K562 (cell line): ENCODE results near the gene QRFP. TPM values are rescaled to one million over a fixed set of nuclear protein-coding genes. Genes with fewer than 3 reads are reported as not detected.

Experiments used
- ATAC-seq: fragments of 200-7000 bp; cut with Tn5 transposase; 3 replicates; pipeline ENCODE4 v1.9.1; 2020; ENCODE audit warnings: moderate library complexity
- BruUV-seq: library from RNA; stranded (reverse); fragments of 400-500 nt; replicated peaks from 2 replicates; lab custom pipeline; 2021; lab: Mats Ljungman, UMichigan
- CTCF ChIA-PET: fragments of 300-600 bp; formaldehyde crosslinking; extraction: SDS; loops from one replicate; lab custom pipeline; 2021; ENCODE audit warnings: low intra/inter-chr PET ratio; lab: Yijun Ruan, JAX
- POLR2A ChIA-PET: fragments of 300-600, 350-650 bp; sonication (Branson Sonifier 250); formaldehyde crosslinking; extraction: SDS; loops from one replicate; lab custom pipeline; 2021; ENCODE audit warnings: antibody characterized with exemption, inconsistent platforms; lab: Yijun Ruan, JAX
- DNase-seq, 4 experiments: peaks; one replicate each; pipeline versions ENCODE4 v3.0.0 to v3.0.0-alpha.2; 2011 to 2018; ENCODE audit warnings: low spot score in 3 of 4, mixed read lengths in 3 of 4; ENCODE audit errors: extremely low read depth in 1 of 4
- FAIRE-seq: peaks from 2 replicates; lab custom pipeline; 2011; peaks lifted over from hg19 to GRCh38; lab: Jason Lieb, UNC
- H2AFZ ChIP-seq: 2 replicates; pipeline ENCODE4 v1.6.0; 2011; ENCODE audit warnings: low read depth, low read length, control low read depth, inconsistent platforms
- H3K27ac ChIP-seq: fragments of 200-600 bp; 3 replicates; pipeline ENCODE4 v1.8.0; 2011; ENCODE audit warnings: low read depth, mild to moderate bottlenecking, control low read depth, inconsistent platforms, low read length, moderate library complexity, mixed read lengths; ENCODE audit errors: extremely low read depth
- H3K27me3 ChIP-seq, 2 experiments: fragments of 300-600 bp in 1 of 2; 2 replicates in 1 of 2; 3 replicates in 1 of 2; pipeline versions ENCODE4 v1.6.0 to v1.8.0; 2011; ENCODE audit warnings: inconsistent platforms in 2 of 2, low read length in 2 of 2, mild to moderate bottlenecking in 1 of 2, mixed read lengths in 1 of 2, moderate library complexity in 1 of 2; ENCODE audit not compliant: control insufficient read depth in 2 of 2, insufficient read depth in 2 of 2
- H3K36me3 ChIP-seq: fragments of 300-600 bp; 3 replicates; pipeline ENCODE4 v1.8.0; 2011; ENCODE audit warnings: mild to moderate bottlenecking, low read length, inconsistent platforms; ENCODE audit not compliant: control insufficient read depth, insufficient read depth
- H3K4me1 ChIP-seq, 2 experiments: fragments of 200-600 bp in 1 of 2; replicated peaks in 1 of 2; 2 replicates in 1 of 2; 3 replicates in 1 of 2; pipeline versions ENCODE4 v1.5.1 to v1.8.0; 2011; ENCODE audit warnings: inconsistent platforms in 2 of 2, low read length in 2 of 2, mild to moderate bottlenecking in 1 of 2, mixed read lengths in 1 of 2, moderate library complexity in 1 of 2; ENCODE audit not compliant: control insufficient read depth in 2 of 2, insufficient read depth in 2 of 2
- H3K4me2 ChIP-seq: 2 replicates; pipeline ENCODE4 v1.6.1; 2011; ENCODE audit warnings: low read length, control low read depth, inconsistent platforms, mixed read lengths; ENCODE audit not compliant: insufficient read depth
- H3K4me3 ChIP-seq: fragments of 200-600 bp; sonication (generic), shearing (Covaris generic); 2 replicates; pipeline ENCODE4 v1.5.1; 2016; ENCODE audit warnings: control low read depth, inconsistent platforms
- H3K79me2 ChIP-seq: fragments of 200-600 bp; 3 replicates; pipeline ENCODE4 v1.8.0; 2011; ENCODE audit warnings: low read length, inconsistent platforms; ENCODE audit not compliant: control insufficient read depth, insufficient read depth
- H3K9ac ChIP-seq, 2 experiments: 2 replicates each; pipeline versions ENCODE4 v1.6.0 to v1.6.1; 2011; ENCODE audit warnings: low read depth in 2 of 2, low read length in 2 of 2, control low read depth in 1 of 2, inconsistent platforms in 1 of 2, mild to moderate bottlenecking in 1 of 2, mixed read lengths in 1 of 2; ENCODE audit not compliant: insufficient read depth in 1 of 2
- H3K9me1 ChIP-seq: one replicate; pipeline ENCODE4 v1.6.0; 2011; ENCODE audit warnings: inconsistent platforms, mild to moderate bottlenecking, low read length, moderate library complexity; ENCODE audit not compliant: control insufficient read depth, insufficient read depth
- H3K9me3 ChIP-seq: replicated peaks from 2 replicates; pipeline ENCODE4 v1.5.1; 2011; ENCODE audit warnings: low read depth, low read length, inconsistent platforms; ENCODE audit not compliant: control insufficient read depth, insufficient read depth
- H4K20me1 ChIP-seq: replicated peaks from 2 replicates; pipeline ENCODE4 v1.6.1; 2011; ENCODE audit warnings: low read length, inconsistent platforms, mixed read lengths; ENCODE audit not compliant: control insufficient read depth, insufficient read depth
- CHD2 ChIP-seq: IDR thresholded peaks from 2 replicates; pipeline ENCODE4 v1.6.1; 2011; ENCODE audit warnings: low read depth, low read length
- CREM ChIP-seq: IDR thresholded peaks from 2 replicates; pipeline ENCODE4 v1.6.1; 2014; ENCODE audit warnings: antibody characterized with exemption, low read depth
- CTBP1 ChIP-seq: fragments of 450-650 bp; IDR thresholded peaks from 2 replicates; pipeline ENCODE4 v1.6.1; 2016; ENCODE audit warnings: borderline replicate concordance
- E2F1 ChIP-seq: sonication (generic); formaldehyde crosslinking; IDR thresholded peaks from 2 replicates; pipeline ENCODE4 v1.8.1; 2023; ENCODE audit warnings: mild to moderate bottlenecking, missing genetic modification reagents, moderate library complexity
- GMEB1 ChIP-seq: fragments of 250-450 bp; sonication (Bioruptor Pico); IDR thresholded peaks from 2 replicates; pipeline ENCODE4 v1.4.0; 2020; ENCODE audit warnings: mild to moderate bottlenecking
- HNRNPK ChIP-seq: fragments of 200-400 bp; formaldehyde crosslinking; IDR thresholded peaks from one replicate; pipeline ENCODE4 v1.6.1; 2018; ENCODE audit warnings: mild to moderate bottlenecking, low read depth, low read length; ENCODE audit not compliant: poor library complexity, severe bottlenecking
- KAT2B ChIP-seq: IDR thresholded peaks from one replicate; pipeline ENCODE4 v1.6.1; 2012; ENCODE audit warnings: low read depth, mild to moderate bottlenecking, control low read depth, inconsistent platforms, low read length, moderate library complexity
- NELFE ChIP-seq: IDR thresholded peaks from 2 replicates; pipeline ENCODE4 v1.6.1; 2011; ENCODE audit warnings: mild to moderate bottlenecking; ENCODE audit not compliant: insufficient read depth, insufficient read length
- POLR3G ChIP-seq: IDR thresholded peaks from 2 replicates; pipeline ENCODE4 v1.6.1; 2011; ENCODE audit not compliant: insufficient read length, insufficient replicate concordance; ENCODE audit errors: extremely low read depth
- RCOR1 ChIP-seq, 2 experiments: IDR thresholded peaks; 2 replicates each; pipeline ENCODE4 v1.6.1; 2012; ENCODE audit warnings: low read depth in 2 of 2, low read length in 2 of 2, borderline replicate concordance in 1 of 2, improper control_type of control experiment in 1 of 2
- SNIP1 ChIP-seq: fragments of 450-650 bp; IDR thresholded peaks from 2 replicates; pipeline ENCODE4 v1.7.1; 2017; ENCODE audit warnings: low read depth, mild to moderate bottlenecking
- SRSF9 ChIP-seq: fragments of 200-400 bp; formaldehyde crosslinking; IDR thresholded peaks from 2 replicates; pipeline ENCODE4 v1.6.1; 2017; ENCODE audit warnings: low read depth, low read length, borderline replicate concordance
- STAT6 ChIP-seq: sonication (generic); formaldehyde crosslinking; IDR thresholded peaks from 2 replicates; pipeline ENCODE4 v1.8.1; 2023; ENCODE audit warnings: mild to moderate bottlenecking, missing genetic modification reagents
- TAL1 ChIP-seq: fragments of 450-650 bp; IDR thresholded peaks from 2 replicates; pipeline ENCODE4 v1.6.1; 2016; ENCODE audit warnings: mild to moderate bottlenecking
- TGIF2 ChIP-seq: sonication (generic); formaldehyde crosslinking; IDR thresholded peaks from 2 replicates; pipeline ENCODE4 v1.8.1; 2022; ENCODE audit warnings: mild to moderate bottlenecking, missing genetic modification reagents, moderate library complexity
- TSC22D4 ChIP-seq: fragments of 450-650 bp; IDR thresholded peaks from 2 replicates; pipeline ENCODE4 v1.6.1; 2016; ENCODE audit warnings: missing genetic modification characterization, missing biosample characterization, control low read depth
- ZFP30 ChIP-seq: fragments of 250-450 bp; sonication (Bioruptor Pico); IDR thresholded peaks from 2 replicates; pipeline ENCODE4 v1.8.0; 2022; ENCODE audit warnings: moderate library complexity, mild to moderate bottlenecking, inconsistent platforms, borderline replicate concordance
- WGBS: fragments of 100-300 bp; shearing (Covaris generic); methylation state at CpG from one replicate; pipeline ENCODE4 v1.1.6; 2016; ENCODE audit warnings: low coverage, mixed read lengths; ENCODE audit not compliant: insufficient coverage; ENCODE audit errors: missing lambda C conversion rate; 5-methylcytosine and 5-hydroxymethylcytosine counted together
- in situ Hi-C: fragments of 300-500 bp; cut with MboI; formaldehyde crosslinking; loops from 4 replicates; pipeline ENCODE4 v1.15.0; 2018; ENCODE audit warnings: inconsistent platforms, mixed read lengths
- intact Hi-C: fragments of 100-400 bp; cut with micrococcal nuclease; formaldehyde crosslinking; loops from 2 replicates; pipeline ENCODE4 v1.14.2; 2022
- polyA plus RNA-seq, 8 experiments: library from polyadenylated mRNA; depleted of rRNA in 4 of 8; stranded (reverse) in 5 of 8; unstranded in 3 of 8; fragments of >200 nt; fragmentation: Nextera tagmentation in 2 of 8; fragmentation: Illumina TruSeq in 1 of 8; extraction: Ambion mirVana in 2 of 8; extraction: Trizol in 1 of 8; gene quantifications; 2 replicates each; pipeline versions ENCODE4 v1.2.1 to v1.2.3, GENCODE V29; 2011 to 2014; ENCODE audit warnings: inconsistent platforms in 1 of 8, missing spikeins in 1 of 8
- total RNA-seq, 7 experiments: library from RNA; depleted of rRNA in 6 of 7; stranded (reverse); fragments of >200 nt in 6 of 7; fragmentation: Illumina TruSeq in 2 of 7; extraction: Trizol in 2 of 7; gene quantifications; 2 replicates each; pipeline versions ENCODE4 v1.2.1 to v1.2.3, GENCODE V29; 2011 to 2021; ENCODE audit warnings: low replicate concordance in 1 of 7

Gene QRFP
- total and polyA plus RNA-seq, 9 of the 15 experiments (the other 6 are each of a cell fraction or from before 2014, with no cell fraction given) = not detected

GRCh38 chr9:130908146-130908877 lies 11.7 kb upstream of the QRFP start:
- DNase-seq (peak in 3 of 4 experiments; percentile 64 to 66 (median 65)), FAIRE-seq (no peak), ATAC-seq (0 out of 3 replicates have a peak, but pooled peaks have one; percentile 4)
- H3K4me1 ChIP-seq = peaks cover 0 to 49% of the 10 kb centered on the region in 2 experiments; a peak in 2 of 5 replicates
- BruUV-seq = no TSS peak
- H3K9ac ChIP-seq = peak overlapping the region in 1 of 2 experiments; percentile 0; a peak in 1 of 4 replicates
- 2% methylated on average over 22 of the region's 22 CpGs for WGBS
- no peaks in the 10 kb centered on the region for H3K36me3 ChIP-seq
- H3K27ac ChIP-seq = no peak overlapping the region
- H2AFZ ChIP-seq = no peak overlapping the region
- ChIA-PET POLR2A (interaction anchor here (0.5 to 25.7 kb wide), 13 partner anchors 8 to 225 kb away, joined by 3 to 582 read pairs (median 3); partner anchors contain the start of gene QRFP), CTCF (no interaction called here)
- H3K4me2 ChIP-seq = no peak overlapping the region
- H3K4me3 ChIP-seq = no peak overlapping the region
- intact Hi-C loops (no loop called here), in situ Hi-C loops (no loop called here)
- H4K20me1 ChIP-seq = peaks cover 67% of the 10 kb centered on the region
- H3K79me2 ChIP-seq = no peaks in the 10 kb centered on the region
- H3K9me3 ChIP-seq = no peaks in the 10 kb centered on the region
- peaks cover 14% of the 10 kb centered on the region for H3K9me1 ChIP-seq
- H3K27me3 ChIP-seq = peaks cover 83 to 87% of the 10 kb centered on the region in 2 experiments
- 0 out of 2 replicates have a peak, but pooled peaks have one; percentile 12 for TF ChIP-seq CHD2
- TF ChIP-seq GMEB1 (CRISPR knock-in tag) = no peak
- 0 out of 4 replicates have a peak, but pooled peaks of 1 of the 2 experiments have one; percentile 20 for TF ChIP-seq RCOR1 (IDR thresholded peaks at IDR 0.05; ENCODE audit: borderline replicate concordance in 1 of 2, low read depth in 2 of 2, low read length in 2 of 2)
- no peak for TF ChIP-seq CREM
- no peak for TF ChIP-seq SRSF9
- no peak for TF ChIP-seq TAL1
- TF ChIP-seq TSC22D4 = no peak
- TF ChIP-seq SNIP1 = no peak
- no peak for TF ChIP-seq POLR3G
- no peak; the same call in 1 of the 2 replicates for TF ChIP-seq E2F1 (CRISPR knock-in tag)
- no peak for TF ChIP-seq CTBP1
- TF ChIP-seq ZFP30 (CRISPR knock-in tag) = no peak
- no peak for TF ChIP-seq STAT6
- no peak for TF ChIP-seq NELFE
- no peak for TF ChIP-seq KAT2B
- no peak for TF ChIP-seq HNRNPK
- TF ChIP-seq TGIF2 = no peak
